ENCODE data around the gene RNF14.
"Not testable (repeated sequence)": the region's sequence is repeated elsewhere in the genome, so short reads cannot be mapped to it uniquely, and the experiment has no call there.

- not testable (repeated sequence) for TF ChIP-seq POLR2A, CTCF, POLR2AphosphoS5, EP300 (IDR thresholded peaks at IDR 0.05)
Observed at GRCh38 chr5:142033632-142034567, 65.0 kb downstream of the RNF14 start.
